HG03095 (cell line): Measurements from ENCODE around the gene INHBE.
A peak's percentile ranks its signal among the peaks of the same experiment; 100 is the strongest.
"Not testable (repeated sequence)": the region's sequence is repeated elsewhere in the genome, so short reads cannot be mapped to it uniquely, and the experiment has no call there.

ENCODE experiments used
- ATAC-seq: cut with Tn5 transposase; IDR thresholded peaks from one replicate; pipeline ENCODE4 v1.9.1; 2021; ENCODE audit warnings: moderate library complexity; ENCODE audit not compliant: unreplicated experiment

INHBE gene, protein sequence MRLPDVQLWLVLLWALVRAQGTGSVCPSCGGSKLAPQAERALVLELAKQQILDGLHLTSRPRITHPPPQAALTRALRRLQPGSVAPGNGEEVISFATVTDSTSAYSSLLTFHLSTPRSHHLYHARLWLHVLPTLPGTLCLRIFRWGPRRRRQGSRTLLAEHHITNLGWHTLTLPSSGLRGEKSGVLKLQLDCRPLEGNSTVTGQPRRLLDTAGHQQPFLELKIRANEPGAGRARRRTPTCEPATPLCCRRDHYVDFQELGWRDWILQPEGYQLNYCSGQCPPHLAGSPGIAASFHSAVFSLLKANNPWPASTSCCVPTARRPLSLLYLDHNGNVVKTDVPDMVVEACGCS

DNA sequence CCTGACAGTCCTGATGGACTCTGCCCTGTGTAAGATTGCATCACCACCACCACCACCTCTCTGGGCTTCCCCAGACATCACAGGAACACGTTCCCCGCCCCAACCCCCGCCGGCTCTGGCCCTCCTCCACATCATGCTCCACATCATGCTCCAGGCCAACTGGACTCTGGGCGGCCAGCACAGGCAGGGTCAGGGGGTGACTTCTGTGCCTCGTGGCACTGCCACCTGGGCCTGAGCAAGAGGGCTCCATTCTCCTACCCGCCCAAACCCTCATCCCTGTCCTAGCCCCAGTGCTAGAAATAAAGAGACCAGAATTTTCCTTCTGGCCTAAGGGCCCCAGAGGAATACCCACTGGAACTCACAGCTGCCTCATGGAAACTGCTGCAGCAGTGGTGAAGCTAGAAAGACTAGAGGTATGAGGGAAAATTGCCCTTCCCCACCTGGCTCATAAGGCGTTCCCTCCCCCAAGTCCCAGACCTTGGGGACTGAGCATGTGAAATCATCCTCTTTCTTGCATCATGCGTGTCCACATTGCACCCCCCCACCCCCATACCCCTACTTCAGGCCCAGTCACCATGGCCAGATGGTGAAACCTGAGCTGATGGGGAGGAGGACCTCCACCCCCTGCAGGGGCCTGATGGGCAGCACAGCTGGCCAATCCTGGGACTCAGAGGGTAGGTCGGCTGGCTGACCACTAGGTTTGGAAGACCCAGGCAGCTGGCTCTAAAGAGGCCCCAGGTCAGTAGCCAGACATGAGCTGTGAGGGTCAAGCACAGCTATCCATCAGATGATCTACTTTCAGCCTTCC, at the start of gene INHBE:
INHBE (plus strand) TSS at position 742 of the 808 bp plus-strand sequence. CDS start 230 bp downstream, outside the sequence.
- no peak for ATAC-seq

DNA sequence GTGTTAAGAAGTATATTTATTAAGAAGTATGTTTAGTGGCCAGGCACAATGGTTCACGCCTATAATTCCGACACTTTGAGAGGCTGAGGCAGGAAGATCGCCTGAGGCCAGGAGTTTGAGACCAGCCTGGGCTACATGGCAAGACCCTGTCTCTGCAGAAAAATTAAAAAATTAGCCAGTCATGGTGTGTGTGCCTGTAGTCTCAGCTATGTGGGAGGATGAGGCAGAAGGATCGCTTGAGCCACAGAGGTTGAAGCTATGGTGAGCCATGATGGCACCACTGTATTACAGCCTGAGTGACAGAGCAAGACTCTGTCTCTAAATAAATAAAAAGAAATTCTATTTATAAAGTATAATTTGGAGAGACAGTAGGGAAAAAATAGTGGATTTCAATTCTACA, 44.6 kb upstream of the INHBE start:
- ATAC-seq: no peak

DNA sequence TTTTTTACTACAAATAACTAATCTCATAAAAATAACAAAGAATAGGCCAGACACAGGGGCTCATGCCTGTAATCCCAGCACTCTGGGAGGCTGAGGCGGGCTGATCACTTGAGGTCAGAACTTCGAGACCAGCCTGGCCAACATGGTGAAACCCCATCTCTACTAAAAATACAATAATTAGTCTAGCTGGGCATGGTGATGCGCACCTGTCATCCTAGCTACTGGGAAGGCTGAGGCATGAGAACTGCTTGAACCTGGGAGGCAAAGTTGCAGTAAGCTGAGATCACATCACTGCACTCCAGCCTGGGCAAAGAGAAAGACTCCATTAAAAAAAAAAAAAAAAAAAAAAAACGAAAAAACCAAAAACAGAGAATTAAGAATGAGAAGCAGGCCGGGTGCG, 40.9 kb upstream of the INHBE start:
- not testable (repeated sequence) for ATAC-seq

DNA sequence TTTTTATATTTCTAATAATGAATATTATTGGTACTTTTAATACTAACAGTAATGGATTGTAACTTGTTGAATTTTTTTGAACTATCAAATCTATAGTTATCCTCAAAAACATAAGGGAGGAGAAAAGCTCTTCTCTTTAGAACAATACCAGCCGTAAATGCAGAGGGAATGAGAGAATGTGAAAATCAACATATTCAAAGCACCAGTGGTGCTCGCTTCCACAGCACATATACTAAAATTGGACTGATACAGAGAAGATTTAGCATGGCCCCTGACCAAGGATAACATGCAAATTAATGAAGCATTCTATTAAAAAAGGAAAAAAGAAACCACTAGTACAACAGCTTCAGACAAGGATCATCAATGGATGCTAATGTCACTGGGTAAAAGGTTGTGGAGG, 40.0 kb upstream of the INHBE start:
- ATAC-seq: no peak

- ATAC-seq: no peak
Measured at GRCh38 chr12:57416039-57416996, 38.8 kb upstream of the INHBE start.

DNA sequence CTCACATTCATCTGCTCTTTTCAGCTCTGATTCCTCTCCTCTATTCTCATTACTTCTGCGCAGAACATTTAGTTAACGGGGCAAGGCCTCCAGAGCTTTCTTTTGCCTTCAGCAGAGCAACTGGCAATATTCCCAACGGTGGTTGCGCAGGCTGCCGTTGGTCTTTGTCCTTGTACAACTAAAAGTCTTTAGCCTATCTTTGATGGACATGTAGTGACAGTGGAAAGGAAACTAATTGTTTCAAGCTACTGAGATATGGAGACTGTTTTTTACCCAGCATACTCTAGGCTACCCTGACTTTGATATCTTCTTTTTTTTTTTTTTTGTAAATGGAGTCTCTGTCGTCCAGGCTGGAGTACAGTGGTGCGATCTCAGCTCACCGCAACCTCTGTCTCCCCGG, 36.9 kb upstream of the INHBE start:
- ATAC-seq: no peak

DNA sequence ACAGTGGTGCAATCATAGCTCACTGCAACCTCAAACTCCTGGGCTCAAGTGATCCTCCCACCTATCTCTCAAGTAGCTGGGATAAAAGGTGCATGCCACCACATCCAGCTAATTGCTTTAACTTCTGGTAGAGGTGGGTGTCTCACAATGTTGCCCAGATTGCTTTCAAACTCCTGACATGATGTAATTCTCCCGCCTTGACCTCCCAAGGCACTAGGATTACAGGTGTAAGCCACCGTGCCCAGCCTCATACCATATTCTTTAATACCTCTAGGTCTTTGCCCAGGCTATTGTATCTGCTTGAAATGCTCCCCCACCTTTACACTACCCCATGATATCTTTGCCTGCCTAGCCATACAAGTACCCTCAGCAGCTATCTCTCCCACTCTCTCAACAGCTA, 35.6 kb upstream of the INHBE start:
- no peak for ATAC-seq

DNA sequence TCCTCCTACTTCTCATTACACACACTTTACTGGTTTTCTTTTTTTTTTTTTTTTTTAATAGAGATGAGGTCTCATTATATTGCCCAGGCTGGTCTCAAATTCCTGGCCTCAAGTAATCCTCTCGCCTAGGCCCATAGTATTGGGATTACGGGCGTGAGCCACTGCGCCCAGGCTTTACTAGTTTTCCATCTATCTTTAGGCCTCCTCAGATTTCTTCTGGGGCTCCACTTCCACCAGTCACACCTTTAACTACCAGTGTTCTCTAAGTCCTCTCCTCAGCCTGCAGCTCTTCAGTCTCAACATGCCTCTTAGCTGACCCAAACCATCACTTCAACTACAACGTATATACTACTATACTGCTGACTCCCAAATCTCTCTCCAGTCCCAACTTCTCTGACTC, 34.6 kb upstream of the INHBE start:
- no peak for ATAC-seq

GRCh38 chr12:57426948-57427347, 28.2 kb upstream of the INHBE start:
- ATAC-seq: not testable (repeated sequence)

GRCh38 chr12:57428965-57429364, 26.1 kb upstream of the INHBE start:
- no peak for ATAC-seq

DNA sequence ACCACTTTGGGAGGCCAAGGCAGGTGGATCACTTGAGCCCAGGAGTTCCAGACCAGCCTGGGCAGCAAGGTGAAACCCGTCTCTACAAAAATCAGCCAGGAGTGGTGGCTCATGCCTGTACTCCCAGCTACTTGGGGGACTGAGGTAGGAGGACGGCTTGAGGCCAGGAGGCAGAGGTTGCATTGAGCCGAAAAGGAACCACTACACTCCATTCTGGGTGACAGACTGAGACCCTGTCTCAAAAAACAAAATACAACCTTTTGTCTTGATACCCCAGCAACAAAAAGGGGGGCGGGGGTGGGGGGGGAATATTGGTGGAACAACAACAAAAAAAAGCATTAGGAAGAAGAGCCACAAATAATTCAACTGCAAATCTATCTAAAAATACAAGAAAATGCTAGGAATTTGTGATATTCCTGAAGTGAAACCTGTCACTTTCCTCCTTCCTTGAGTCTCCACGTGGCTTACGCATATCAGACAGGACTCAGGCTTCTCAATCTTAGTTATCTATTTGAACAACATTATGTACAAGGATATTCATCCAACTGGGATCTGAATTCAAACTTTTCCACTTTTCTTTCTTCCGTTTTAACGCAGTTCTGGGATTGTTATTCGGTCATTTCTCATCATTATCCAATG, 25.5 kb upstream of the INHBE start:
- no peak for ATAC-seq

DNA sequence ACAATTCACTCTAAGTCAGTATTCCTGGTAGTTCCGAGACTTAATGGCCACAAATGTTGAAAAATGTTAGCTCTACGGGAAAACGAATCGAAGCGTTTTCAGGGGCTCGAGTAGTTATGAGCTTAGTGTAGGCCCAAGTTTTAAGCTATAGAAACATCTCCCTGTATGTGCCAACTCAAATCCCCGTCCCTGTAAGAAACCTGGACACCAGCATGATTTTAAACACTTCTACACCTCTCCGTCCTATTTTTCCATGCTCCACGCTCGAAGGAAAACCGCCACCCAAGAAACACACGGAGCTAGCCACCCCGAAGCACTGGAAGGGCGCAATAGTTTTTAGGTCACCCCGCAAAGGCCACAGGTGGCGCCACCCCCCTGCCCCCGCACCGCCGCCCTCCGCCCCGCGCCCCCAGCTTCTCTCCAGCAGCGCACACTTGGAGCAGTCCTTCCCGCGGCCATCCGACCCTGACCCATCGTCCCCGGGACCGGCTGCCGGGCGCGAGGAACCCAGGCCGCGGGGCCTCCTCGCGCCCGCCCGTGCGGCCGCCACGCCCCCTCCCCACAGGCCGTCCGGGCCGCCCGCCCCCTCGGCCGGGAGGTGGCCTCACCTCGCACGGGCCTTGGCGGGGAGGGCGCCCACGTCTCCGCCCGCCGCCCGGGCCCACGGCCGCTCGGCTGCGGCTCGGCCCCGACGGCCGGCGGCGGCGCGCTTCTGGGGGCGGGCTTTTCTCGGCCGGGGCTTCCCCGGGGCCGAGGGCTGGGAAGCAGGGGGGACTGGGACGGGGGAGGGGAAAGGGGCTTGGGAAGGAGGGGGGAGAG, 24.8 kb upstream of the INHBE start:
- peak; percentile 39 for ATAC-seq

- peak; percentile 92 for ATAC-seq
Measured at GRCh38 chr12:57430931-57431566, 24.1 kb upstream of the INHBE start, which contains the start of gene R3HDM2. Gene R3HDM2 (minus strand): TSS chr12:57431043. CDS start chr12:57310428, 120,615 bp downstream.

DNA sequence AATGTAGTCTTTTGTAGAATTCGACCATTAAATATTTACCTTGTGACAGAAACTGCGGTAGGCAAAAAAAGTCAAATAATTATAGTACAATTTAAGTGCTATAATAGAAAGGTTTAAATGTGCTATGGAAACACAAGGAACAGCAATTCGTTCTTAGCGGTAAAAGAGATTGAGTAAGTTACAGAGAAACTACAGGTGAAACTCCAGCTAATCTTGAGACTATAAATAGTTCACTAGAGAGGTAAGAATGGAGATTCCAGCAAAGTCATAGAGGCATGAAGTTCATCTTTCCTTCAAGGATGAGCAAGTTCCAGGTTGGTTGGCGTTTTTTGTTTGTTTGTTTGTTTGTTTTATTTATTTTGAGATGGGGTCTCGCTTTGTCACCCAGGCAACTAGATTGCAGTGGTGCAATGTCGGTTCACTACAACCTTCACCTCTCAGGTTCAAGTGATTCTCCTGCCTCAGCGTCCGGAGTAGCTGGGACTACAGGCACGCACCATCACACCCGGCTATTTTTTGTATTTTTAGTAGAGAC, 23.4 kb upstream of the INHBE start:
- no peak for ATAC-seq

DNA sequence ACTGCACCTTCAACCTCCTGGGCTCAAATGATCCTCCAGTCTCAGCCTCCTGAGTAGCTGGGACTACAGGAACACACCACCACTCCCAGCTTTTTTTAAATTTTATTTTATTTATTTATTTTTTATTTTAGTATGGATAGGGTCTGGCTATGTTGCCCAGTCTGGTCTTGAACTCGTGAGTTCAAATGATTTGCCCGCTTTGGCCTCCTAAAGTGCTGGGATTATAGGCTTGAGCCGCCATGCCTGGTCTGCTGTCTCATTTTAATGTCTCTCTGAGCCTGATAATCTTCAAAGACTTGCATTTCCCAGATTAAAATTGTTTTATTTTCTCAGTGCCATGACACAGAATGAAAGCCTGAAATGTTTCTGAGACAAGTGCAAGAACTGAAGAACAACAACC, 21.7 kb upstream of the INHBE start:
- ATAC-seq: no peak

DNA sequence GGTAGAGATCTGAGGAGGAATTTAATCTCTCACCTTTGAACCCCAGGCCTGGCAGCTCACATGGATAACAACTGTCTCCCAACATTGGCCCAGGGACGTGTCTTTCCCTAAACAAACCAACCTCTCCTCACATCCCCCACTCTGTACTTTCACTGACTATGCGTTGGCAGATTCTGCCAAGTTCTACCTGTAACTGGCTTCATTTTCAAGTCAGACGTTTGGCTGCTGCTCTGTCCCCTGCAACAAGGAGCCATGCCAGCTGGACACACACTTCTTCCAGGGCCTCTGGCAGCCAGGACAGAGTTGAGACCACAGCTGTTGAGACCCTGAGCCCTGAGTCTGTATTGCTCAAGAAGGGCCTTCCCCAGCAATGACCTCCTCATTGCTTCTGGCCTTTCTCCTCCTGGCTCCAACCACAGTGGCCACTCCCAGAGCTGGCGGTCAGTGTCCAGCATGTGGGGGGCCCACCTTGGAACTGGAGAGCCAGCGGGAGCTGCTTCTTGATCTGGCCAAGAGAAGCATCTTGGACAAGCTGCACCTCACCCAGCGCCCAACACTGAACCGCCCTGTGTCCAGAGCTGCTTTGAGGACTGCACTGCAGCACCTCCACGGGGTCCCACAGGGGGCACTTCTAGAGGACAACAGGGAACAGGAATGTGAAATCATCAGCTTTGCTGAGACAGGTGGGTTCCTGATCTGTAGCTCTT, 20.4 kb upstream of the INHBE start, which contains the start of gene INHBC:
INHBC (plus strand) TSS at position 268 of the 707 bp plus-strand sequence; CDS start at position 371, 103 bp downstream.
- no peak for ATAC-seq

GRCh38 chr12:57435293-57435692, 19.8 kb upstream of the INHBE start:
- no peak for ATAC-seq

- no peak for ATAC-seq
Measured at GRCh38 chr12:57438400-57438799, 16.7 kb upstream of the INHBE start.
